Tibial nerve (tissue), 4 donors: ENCODE measurements around the gene TRIM67.

Experiments
- CTCF ChIP-seq, 5 experiments: fragments of 200-600 bp in 3 of 5; fragments of 450-650 bp in 2 of 5; sonication (generic) in 3 of 5; IDR thresholded peaks; one replicate each; pipeline ENCODE4 v1.5.1; 2016 to 2019; ENCODE audit warnings: antibody characterized with exemption in 5 of 5, mild to moderate bottlenecking in 3 of 5, moderate library complexity in 2 of 5
- EP300 ChIP-seq, 2 donors: sonication (generic); formaldehyde crosslinking; IDR thresholded peaks; one replicate each; pipeline ENCODE4 v1.6.1; 2017; ENCODE audit warnings: antibody characterized with exemption in 2 of 2, mild to moderate bottlenecking in 1 of 2
- POLR2A ChIP-seq, 2 donors: fragments of 450-650 bp; IDR thresholded peaks; one replicate each; pipeline ENCODE4 v1.6.1; 2017; ENCODE audit warnings: antibody characterized with exemption in 2 of 2, mild to moderate bottlenecking in 2 of 2, moderate library complexity in 2 of 2

- TF ChIP-seq CTCF (IDR thresholded peaks at IDR 0.05) (no peak), EP300 (IDR thresholded peaks at IDR 0.05) (no peak), POLR2A (IDR thresholded peaks at IDR 0.05) (no peak)
These were observed 3.5 kb downstream of the TRIM67 start for GRCh38 chr1:231165371-231165770.
